ENCODE data around the gene SLC39A7.

The SLC39A7 gene

DNA sequence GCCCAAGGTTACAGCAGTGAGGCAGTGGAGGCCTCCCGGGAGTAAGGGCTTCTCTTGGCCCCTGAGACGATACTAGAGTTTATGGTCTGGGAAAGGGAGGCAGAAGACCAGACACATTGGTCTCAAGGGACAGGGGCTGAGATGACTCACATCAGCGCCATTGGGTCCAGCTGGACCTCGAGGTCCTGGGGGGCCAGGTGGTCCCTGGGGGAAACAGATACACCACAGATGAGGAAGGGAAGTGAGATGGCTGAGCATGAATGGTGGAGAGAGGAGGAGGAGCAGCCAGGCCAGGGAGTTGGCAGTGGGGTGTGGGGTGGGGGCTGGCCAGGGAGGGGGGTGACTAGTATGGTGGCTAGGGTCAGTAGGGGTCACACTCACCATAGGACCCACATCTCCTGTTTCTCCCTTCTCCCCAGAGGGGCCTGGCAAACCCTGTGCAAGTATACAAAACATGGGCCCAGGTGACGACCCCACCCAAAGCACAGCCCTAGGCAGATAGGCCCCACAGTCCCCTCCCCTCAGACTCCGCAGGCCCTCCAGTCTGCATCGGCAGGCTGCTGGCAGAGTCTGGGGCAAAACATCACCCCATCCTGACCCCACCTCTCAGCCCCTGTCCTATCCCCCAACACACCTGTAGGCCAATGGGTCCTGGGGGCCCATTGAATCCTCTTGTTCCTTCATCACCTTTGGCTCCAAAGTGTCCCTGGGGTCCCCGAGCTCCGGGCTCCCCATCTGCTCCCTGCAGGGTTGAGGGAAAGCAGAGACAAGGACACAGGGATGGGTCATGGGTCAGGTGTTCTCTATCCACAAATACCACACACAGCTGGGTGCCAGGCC lies 30.3 kb upstream of the SLC39A7 start:
- DNase-seq: no peak

- no peak for DNase-seq
These were observed 29.4 kb upstream of the SLC39A7 start for GRCh38 chr6:33171016-33171879.

GRCh38 chr6:33171880-33172687 lies 28.6 kb upstream of the SLC39A7 start:
- DNase-seq: no peak

DNA sequence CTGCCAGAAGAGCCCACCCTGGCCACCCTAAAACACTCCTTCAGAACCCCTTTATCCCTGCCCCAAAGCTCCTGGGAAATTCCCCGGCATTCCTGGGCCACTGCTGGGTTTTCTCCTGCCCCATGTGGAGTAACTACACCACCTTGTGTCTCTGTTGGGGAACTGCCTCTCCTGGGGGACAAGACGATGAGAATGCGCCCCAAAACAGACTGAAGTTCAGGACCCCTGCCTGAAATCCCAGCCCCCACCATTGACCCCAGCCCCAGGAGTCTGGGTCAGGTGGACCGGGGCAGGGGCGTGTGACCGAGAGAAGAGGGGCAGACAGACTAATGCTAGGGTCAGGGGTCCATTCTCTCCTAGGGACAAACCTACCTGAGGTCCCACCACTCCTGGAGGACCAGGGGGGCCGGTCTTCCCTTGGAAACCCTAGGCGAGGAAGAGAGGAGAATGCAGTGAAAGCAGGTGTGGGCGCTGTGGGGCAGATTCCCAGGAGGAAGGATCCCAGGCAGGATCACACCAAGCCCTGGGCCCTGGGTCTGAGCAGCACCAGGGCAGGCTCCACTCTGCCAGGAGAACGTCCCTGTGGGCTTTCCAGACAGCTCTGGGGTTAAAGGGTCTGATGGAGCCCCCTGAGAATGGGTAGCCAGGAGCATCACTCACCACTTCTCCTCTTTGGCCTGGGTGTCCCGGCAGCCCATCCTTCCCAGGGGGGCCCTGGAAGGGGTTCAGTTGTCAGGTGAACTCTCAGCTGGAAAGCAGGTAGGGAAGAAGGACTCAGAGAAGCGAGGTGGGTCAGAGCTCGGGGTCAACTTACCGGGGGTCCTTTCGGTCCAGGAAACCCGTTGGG lies 27.8 kb upstream of the SLC39A7 start:
- DNase-seq: peak; percentile 27 to 64 (median 49)

DNA sequence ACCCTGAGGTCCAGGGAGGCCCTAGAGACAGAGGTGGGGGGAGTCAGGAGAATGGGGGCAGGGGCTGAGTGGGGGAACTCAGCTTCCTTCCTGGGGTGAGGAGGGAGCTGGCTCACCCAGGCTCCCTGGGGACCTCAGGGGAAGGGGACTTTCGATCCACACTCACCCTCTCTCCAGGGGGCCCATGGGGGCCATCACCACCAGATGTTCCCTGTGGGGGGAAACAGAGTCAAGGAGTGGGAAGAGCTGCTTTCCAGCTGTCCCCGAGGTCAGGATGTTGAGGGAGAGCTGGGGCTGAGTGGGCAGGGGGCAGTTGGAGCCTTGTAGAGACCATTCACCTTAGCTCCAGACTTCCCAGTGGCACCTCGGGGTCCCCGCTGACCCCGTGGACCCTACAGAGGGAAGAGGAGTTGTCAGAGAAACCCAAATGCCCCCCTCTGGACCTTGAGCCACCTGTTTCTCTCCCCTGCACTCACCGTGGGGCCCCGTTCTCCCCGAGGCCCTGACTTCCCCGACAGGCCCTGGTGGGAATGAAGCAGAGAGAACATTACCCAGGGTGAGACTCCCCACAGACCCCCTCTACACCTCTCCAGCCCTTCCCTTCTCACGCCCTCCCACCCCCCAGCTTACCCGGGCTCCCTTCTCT lies 27.0 kb upstream of the SLC39A7 start:
- no peak for DNase-seq

DNA sequence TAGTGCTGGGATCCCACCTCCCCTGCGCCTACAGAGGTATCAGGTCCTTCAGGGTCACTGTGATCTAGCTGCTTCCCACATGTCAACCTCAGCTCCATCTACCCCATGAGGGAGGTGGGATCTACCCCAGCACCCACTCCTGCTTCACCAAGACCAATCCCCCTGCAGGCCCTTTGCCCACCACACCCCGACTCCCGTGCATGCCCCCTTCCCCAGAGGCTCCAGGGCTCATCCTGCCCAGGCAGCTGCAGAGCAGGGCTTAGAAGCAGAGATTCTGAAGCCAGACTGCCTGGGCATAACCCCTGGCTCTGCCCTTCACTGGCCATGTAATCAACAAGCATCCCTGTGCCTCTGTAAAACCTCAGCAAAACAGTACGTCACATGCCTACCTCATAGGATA lies 25.9 kb upstream of the SLC39A7 start:
- DNase-seq: no peak

- DNase-seq: peak in 1 of 4 experiments; percentile 11
These were observed 25.1 kb upstream of the SLC39A7 start for GRCh38 chr6:33175436-33176069.

DNA sequence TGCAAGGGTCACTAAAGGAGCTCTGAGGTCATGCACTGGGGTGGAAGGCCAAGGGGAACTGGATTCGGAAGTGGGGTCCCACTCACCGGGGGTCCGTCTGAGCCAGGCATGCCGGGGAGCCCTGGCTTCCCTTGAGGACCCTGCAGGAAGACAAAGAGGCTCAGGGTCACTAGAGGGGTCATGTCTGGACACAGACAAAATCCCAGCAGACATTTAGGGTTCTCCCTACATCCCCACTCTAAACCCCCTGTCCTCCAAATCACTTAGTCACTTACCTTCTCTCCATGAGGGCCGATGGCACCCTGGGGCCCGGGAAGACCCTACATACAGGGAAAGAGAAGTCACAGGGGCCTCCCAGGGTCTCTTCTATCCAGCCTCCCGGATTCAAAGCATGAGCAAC lies 23.8 kb upstream of the SLC39A7 start:
- no peak for DNase-seq

DNA sequence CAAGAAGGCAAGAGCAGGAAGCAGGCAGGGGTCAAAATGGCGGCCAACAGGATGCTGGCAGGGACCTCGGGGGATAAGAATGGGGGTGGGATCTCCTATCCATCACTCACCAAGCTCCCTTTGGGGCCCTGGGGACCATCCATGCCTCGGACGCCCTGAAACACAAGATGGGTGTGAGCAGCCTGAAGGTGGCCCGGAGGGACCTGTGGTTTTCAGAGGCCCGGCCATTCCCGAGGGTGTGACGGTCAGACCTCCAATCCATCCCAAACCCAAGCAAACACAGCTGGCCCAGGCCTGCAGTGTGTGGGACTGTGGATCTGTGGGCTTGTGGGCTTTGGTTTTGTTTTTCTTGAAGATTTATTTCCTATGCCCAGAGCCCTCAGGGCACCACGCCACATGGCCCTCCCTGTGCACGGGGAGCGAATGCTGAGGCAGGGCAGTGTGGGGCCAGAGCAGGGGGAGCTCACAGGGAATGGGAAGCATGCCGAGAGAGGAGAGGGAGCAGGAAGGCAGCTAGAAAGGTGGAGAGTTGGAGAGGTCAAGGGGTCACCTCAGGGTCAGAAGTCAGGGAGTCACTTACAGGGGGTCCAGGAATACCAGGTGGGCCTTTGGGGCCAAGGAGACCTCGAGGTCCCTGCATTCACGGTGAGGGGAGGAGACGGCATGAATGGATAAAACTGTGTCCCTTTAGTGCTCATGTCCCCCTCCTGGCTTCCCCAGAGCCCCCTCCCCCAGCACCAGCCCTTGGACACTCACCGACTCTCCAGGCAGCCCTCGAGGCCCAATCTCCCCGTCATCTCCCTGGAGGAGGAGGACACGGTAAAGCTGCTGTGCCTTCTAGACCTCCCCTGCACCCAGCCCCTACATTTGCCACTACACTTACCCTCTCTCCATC lies 22.9 kb upstream of the SLC39A7 start:
- DNase-seq: no peak

DNA sequence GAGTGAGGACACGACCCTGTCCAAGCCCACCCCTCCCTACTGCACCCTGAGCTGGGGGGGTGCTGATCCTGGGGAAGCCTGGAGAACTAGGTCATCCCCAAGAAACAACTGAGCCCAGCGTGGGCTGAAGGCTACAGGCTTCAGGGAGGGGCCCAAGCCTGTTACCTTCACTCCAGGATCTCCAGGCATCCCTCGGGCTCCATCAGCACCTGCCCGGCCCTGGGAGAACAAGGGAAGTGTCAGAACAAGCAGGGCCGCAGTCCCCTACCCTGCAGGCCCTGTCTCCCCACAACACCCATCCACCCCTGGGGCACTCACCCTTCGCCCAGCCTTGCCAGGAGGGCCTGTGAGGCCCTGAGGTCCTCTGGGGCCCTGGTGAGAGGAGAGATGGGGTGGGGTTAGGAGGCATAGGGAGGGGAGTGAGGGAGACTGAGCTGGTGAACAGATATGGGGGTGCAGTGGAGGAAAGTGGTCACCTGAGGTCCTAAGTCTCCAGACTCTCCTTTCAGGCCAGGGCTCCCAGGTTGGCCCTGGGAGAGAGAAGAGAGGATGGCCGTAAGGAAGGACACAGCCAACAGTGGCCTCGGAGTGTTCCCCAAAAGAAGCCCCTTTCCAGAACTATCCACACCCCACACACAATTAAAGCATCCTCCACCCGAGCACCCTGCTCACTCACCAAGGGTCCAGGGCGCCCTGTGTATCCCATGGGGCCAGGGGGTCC lies 21.8 kb upstream of the SLC39A7 start:
- DNase-seq: no peak

GRCh38 chr6:33181141-33181540 lies 19.5 kb upstream of the SLC39A7 start:
- no peak for DNase-seq

- peak in 3 of 4 experiments; percentile 15 to 41 (median 36) for DNase-seq
These were observed 17.5 kb upstream of the SLC39A7 start for GRCh38 chr6:33183071-33183683.

DNA sequence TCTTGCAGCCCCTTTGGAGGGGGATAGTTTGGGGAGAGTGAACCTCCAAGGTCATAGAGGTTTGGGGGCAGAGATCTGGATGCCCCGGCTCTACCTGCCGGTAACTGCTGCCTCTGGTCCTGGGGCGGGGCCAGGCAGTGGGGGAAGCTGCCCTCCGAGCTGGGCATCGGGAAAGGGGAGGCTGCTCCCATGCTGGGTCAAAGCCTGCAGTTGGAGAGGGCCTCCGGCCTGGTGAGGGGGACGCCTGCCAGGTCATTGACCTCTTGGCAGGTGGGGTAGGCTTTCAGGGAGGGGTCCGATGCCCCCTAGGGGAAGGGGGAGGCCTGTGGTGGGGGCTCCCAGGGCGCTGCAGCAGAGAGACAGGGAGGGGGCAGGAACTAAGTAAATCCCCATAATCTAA lies 15.5 kb upstream of the SLC39A7 start:
- no peak for DNase-seq

- DNase-seq: no peak
These were observed 14.9 kb upstream of the SLC39A7 start for GRCh38 chr6:33185654-33186187.

DNA sequence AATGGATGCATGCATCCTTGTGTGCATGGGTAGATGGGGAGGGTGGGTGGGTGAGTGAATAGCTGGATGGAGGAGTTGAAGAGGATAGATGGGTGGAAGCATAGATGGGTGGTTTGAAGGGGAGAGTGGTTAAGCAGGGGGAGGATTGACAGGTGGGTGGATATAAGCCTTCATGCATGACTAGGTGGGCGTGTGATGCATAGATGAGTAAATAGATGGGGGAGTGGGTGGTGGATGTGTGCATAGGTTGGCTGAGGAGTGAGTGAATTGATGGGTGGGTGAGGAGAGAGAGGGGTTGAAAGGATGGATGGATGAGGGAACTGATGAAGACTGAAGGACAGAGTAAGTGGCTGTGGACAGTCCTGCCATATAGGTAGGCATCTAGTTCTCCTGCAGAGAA lies 12.9 kb upstream of the SLC39A7 start:
- no peak for DNase-seq

DNA sequence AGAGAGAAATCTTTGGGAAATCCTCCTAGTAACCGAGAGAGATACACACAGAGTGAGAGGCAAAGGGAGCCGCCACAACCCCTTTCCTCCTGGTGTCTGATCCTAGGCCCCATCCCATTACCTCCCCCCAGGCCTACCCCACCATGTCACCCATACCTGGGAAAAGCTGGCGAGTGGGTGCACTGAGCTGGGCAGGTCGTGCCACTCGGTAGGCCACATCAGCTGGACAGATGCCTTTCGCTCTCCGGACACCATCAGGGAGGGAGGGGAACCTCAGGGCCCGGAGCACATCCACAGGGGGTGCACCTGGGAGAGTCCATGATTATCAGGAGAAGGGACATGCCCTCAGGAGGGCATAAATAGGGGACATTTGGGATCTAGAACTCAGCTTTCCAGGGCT lies 11.5 kb upstream of the SLC39A7 start:
- no peak for DNase-seq

DNA sequence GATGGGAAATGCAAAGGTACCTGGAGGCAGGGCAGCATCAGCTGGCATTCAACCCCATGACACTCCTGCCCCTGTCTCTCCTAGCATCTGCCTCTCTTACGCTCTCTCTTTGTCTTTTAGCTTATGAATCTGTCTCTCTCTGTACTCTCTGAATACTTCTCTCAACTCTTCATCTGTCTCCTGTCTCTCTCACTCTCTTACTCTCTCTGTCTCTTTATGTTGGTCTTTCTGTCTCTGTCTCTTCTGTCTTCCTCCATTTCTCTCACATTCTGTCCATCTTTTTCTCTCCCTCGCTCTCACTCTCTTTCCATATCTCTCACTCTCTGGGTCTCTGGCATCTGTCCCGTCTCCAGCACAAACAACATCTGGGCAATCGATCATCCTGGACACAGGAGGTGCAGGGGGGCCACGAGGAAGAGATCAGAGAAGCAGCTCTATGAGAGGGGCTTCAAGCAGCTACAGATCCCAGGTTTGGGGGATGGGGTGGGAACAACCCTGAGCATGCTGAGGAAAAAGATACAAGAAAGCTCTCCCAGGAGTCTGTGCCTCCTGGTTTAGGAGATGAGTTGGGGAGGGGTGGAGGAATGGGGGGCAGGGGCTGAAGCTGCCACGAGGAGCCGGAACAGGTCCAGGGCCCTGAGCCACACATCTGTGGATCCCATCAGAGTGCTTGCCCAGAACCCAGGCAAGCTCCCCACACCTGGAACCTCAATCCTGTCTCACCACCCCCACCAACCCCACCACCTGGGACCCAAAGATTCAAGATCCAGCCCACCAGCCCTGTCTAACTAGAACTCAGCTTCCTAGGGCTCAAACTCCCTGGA lies 10.8 kb upstream of the SLC39A7 start:
- no peak for DNase-seq

Data from suppressor macrophage (primary cell).